ENCODE measurements around the gene DACH1. TPM values are rescaled to one million over a fixed set of nuclear protein-coding genes. Genes with fewer than 3 reads are reported as not detected.

Gene DACH1
- total RNA-seq, 1 experiment from 2014 or later = 1.2 TPM

DNA sequence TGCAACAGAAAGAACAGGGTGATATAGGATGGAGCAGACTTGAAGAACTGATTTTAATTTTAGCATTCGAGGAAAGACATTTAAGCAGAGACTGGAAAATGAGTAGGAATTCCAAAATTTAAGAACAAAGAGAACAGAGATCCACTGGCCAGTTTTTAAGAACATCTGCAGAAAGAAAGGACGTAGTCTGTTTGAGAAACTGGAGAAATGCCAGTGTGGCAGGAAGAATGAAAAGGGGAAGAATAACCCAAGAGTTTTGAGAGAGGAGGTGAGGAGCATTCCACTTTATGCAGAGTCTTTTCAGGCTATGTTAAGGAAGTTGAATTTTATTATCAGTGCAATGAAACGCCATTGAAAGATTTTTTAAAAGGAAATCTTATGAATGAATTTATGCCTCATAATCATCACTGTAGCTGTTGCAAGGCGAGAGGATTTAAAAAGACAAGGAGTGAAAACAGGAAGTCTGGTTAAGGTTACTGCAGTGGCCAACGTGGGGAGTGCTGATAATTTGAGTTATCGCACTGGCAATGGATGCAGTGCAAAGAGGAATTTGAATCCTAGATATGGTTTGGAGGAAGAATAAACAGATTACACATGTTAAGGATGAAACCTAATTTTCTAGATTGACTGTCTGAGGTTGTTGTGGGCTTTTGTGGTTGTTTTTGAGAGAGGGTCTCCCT lies 253.8 kb downstream of the DACH1 start:
- POLR2A ChIA-PET = no interaction called here
- H3K4me1 Mint-ChIP-seq (ENCODE audit: low read depth, unreplicated experiment) = no peaks in the 10 kb centered on the region
- no peak overlapping the region for H3K27ac Mint-ChIP-seq (ENCODE audit: unreplicated experiment)
- no peaks in the 10 kb centered on the region for H3K27me3 Mint-ChIP-seq (ENCODE audit: insufficient read depth, unreplicated experiment)
- CTCF ChIA-PET = no interaction called here
- no peak overlapping the region for H3K4me3 Mint-ChIP-seq (ENCODE audit: unreplicated experiment)
- H3K36me3 Mint-ChIP-seq (ENCODE audit: insufficient read depth, unreplicated experiment) = no peaks in the 10 kb centered on the region
- H3K4me1 ChIP-seq = no peaks in the 10 kb centered on the region
- H3K9me3 Mint-ChIP-seq (ENCODE audit: unreplicated experiment) = no peaks in the 10 kb centered on the region
- no peaks in the 10 kb centered on the region for H3K9me3 ChIP-seq
- intact Hi-C loops (cut with micrococcal nuclease; ENCODE audit: unreplicated experiment) = no loop called here
- TF ChIP-seq, protein P1, sequence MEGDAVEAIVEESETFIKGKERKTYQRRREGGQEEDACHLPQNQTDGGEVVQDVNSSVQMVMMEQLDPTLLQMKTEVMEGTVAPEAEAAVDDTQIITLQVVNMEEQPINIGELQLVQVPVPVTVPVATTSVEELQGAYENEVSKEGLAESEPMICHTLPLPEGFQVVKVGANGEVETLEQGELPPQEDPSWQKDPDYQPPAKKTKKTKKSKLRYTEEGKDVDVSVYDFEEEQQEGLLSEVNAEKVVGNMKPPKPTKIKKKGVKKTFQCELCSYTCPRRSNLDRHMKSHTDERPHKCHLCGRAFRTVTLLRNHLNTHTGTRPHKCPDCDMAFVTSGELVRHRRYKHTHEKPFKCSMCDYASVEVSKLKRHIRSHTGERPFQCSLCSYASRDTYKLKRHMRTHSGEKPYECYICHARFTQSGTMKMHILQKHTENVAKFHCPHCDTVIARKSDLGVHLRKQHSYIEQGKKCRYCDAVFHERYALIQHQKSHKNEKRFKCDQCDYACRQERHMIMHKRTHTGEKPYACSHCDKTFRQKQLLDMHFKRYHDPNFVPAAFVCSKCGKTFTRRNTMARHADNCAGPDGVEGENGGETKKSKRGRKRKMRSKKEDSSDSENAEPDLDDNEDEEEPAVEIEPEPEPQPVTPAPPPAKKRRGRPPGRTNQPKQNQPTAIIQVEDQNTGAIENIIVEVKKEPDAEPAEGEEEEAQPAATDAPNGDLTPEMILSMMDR (IDR thresholded peaks at IDR 0.05; ENCODE audit: insufficient read depth in 1 of 2, low read depth in 1 of 2, low read length in 1 of 2, severe bottlenecking in 1 of 2, unreplicated experiment in 1 of 2) = no peak
- H3K27me3 ChIP-seq (replicated peaks; ENCODE audit: control insufficient read depth, insufficient read depth, low read length) = no peaks in the 10 kb centered on the region
- no peak overlapping the region for H3K4me3 ChIP-seq (ENCODE audit: low read depth, low read length)
- BruUV-seq (replicated peaks) = no TSS peak
- DNase-seq = no peak
- no peaks in the 10 kb centered on the region for H3K36me3 ChIP-seq (ENCODE audit: control insufficient read depth, insufficient read depth, low read length)

DNA sequence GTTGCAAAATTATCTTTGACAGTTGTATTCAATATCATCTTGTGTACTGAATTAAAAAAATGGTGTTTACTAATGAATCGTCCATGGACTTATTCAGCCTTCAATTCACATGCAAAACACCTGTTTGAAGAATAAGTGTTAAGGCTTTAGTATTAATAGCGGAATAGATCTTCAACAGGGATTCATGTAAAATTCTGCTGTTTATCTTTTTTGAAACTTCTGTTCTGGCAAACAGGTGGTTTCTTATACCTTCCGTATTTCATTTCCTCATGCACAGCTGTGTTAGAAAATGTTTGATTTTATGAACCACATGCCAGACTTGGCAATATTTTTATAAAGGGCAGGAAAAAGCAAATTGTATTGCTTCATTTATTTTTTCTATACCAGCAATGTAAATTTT lies 255.7 kb downstream of the DACH1 start:
- Histone ChIP-seq H3K36me3 (ENCODE audit: control insufficient read depth, insufficient read depth, low read length) (no peaks in the 10 kb centered on the region), H3K4me3 (ENCODE audit: low read depth, low read length) (no peak overlapping the region), H3K9me3 (no peaks in the 10 kb centered on the region), H3K4me1 (no peaks in the 10 kb centered on the region), H3K27me3 (replicated peaks; ENCODE audit: control insufficient read depth, insufficient read depth, low read length) (no peaks in the 10 kb centered on the region)
- no peaks in the 10 kb centered on the region for H3K36me3 Mint-ChIP-seq (ENCODE audit: insufficient read depth, unreplicated experiment)
- TF ChIP-seq, protein P1 (IDR thresholded peaks at IDR 0.05; ENCODE audit: insufficient read depth in 1 of 2, low read depth in 1 of 2, low read length in 1 of 2, severe bottlenecking in 1 of 2, unreplicated experiment in 1 of 2) = no peak
- CTCF ChIA-PET = no interaction called here
- H3K4me1 Mint-ChIP-seq (ENCODE audit: low read depth, unreplicated experiment) = no peaks in the 10 kb centered on the region
- H3K27ac Mint-ChIP-seq (ENCODE audit: unreplicated experiment) = no peak overlapping the region
- BruUV-seq (replicated peaks) = no TSS peak
- H3K9me3 Mint-ChIP-seq (ENCODE audit: unreplicated experiment) = no peaks in the 10 kb centered on the region
- intact Hi-C loops (cut with micrococcal nuclease; ENCODE audit: unreplicated experiment) = no loop called here
- no peak overlapping the region for H3K4me3 Mint-ChIP-seq (ENCODE audit: unreplicated experiment)
- H3K27me3 Mint-ChIP-seq (ENCODE audit: insufficient read depth, unreplicated experiment) = no peaks in the 10 kb centered on the region
- POLR2A ChIA-PET = no interaction called here
- DNase-seq = no peak

DNA sequence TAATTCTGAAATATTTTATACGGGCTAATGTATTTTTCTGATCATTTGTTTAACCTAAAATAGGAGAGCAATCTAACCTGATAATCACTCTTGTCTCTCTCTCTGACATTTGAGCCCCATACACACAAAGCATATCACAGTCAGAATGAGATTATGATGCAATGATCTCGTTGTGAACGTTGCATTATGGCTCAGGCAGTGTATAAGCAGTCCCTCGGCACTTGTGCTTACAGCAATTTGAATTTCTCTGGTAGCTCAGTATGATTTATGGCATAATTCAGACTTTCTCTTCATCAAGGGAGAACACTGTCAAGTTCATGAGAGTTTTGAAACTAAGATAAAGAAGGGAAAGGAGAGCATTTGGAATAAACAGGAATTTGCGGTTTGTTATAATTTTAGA lies 256.1 kb downstream of the DACH1 start:
- Histone ChIP-seq H3K36me3 (ENCODE audit: control insufficient read depth, insufficient read depth, low read length) (no peaks in the 10 kb centered on the region), H3K4me3 (ENCODE audit: low read depth, low read length) (no peak overlapping the region), H3K9me3 (no peaks in the 10 kb centered on the region), H3K27me3 (replicated peaks; ENCODE audit: control insufficient read depth, insufficient read depth, low read length) (no peaks in the 10 kb centered on the region), H3K4me1 (no peaks in the 10 kb centered on the region)
- Mint-ChIP-seq H3K27ac (ENCODE audit: unreplicated experiment) (no peak overlapping the region), H3K36me3 (ENCODE audit: insufficient read depth, unreplicated experiment) (no peaks in the 10 kb centered on the region), H3K4me3 (ENCODE audit: unreplicated experiment) (no peak overlapping the region), H3K9me3 (ENCODE audit: unreplicated experiment) (no peaks in the 10 kb centered on the region), H3K4me1 (ENCODE audit: low read depth, unreplicated experiment) (no peaks in the 10 kb centered on the region), H3K27me3 (ENCODE audit: insufficient read depth, unreplicated experiment) (no peaks in the 10 kb centered on the region)
- TF ChIP-seq, protein P1 (IDR thresholded peaks at IDR 0.05; ENCODE audit: insufficient read depth in 1 of 2, low read depth in 1 of 2, low read length in 1 of 2, severe bottlenecking in 1 of 2, unreplicated experiment in 1 of 2) = no peak
- no TSS peak for BruUV-seq (replicated peaks)
- intact Hi-C loops (cut with micrococcal nuclease; ENCODE audit: unreplicated experiment) = no loop called here
- ChIA-PET POLR2A (no interaction called here), CTCF (no interaction called here)
- no peak for DNase-seq

Measured in Caco-2 (cell line).